HepG2 (cell line): ENCODE results near the gene STX5. TPM values are rescaled to one million over a fixed set of nuclear protein-coding genes. Genes with fewer than 3 reads are reported as not detected.

Source experiments
- ATAC-seq: fragments of 200-7000 bp; cut with Tn5 transposase; 3 replicates; pipeline ENCODE4 v1.9.1; 2020; ENCODE audit warnings: mild to moderate bottlenecking, moderate library complexity
- BruUV-seq: library from RNA; stranded (reverse); fragments of 400-500 nt; replicated peaks from 2 replicates; lab custom pipeline; 2021; lab: Mats Ljungman, UMichigan
- CTCF ChIA-PET: fragments of 300-600 bp; formaldehyde crosslinking; extraction: SDS; loops from one replicate; lab custom pipeline; 2021; ENCODE audit warnings: low total read pairs, inconsistent platforms, low intra/inter-chr PET ratio; lab: Yijun Ruan, JAX
- POLR2A ChIA-PET: fragments of 350-600 bp; sonication (Branson Sonifier 250); formaldehyde crosslinking; loops from one replicate; lab custom pipeline; 2020; ENCODE audit warnings: antibody characterized with exemption, inconsistent platforms; lab: Yijun Ruan, JAX
- DNase-seq: peaks from one replicate; pipeline ENCODE4 v3.0.0-alpha.2; 2015; ENCODE audit warnings: low spot score
- FAIRE-seq: peaks from 3 replicates; lab custom pipeline; 2011; peaks lifted over from hg19 to GRCh38; lab: Jason Lieb, UNC
- H2AFZ ChIP-seq: one replicate; pipeline ENCODE4 v1.6.1; 2011; ENCODE audit warnings: low read length, inconsistent platforms
- H3K27ac ChIP-seq: fragments of 300-600 bp; 3 replicates; pipeline ENCODE4 v1.8.0; 2011; ENCODE audit warnings: mixed run types, mild to moderate bottlenecking, mixed read lengths, low read length, inconsistent platforms; ENCODE audit not compliant: insufficient read depth; ENCODE audit errors: extremely low read length
- H3K27me3 ChIP-seq, 2 experiments: fragments of 200-600 bp in 1 of 2; 2 replicates in 1 of 2; 3 replicates in 1 of 2; pipeline versions ENCODE4 v1.6.0 to v1.8.0; 2011; ENCODE audit warnings: low read length in 2 of 2, mild to moderate bottlenecking in 2 of 2, moderate library complexity in 2 of 2, inconsistent platforms in 1 of 2; ENCODE audit not compliant: insufficient read depth in 2 of 2, control insufficient read depth in 1 of 2
- H3K36me3 ChIP-seq, 2 experiments: fragments of 200-600 bp in 1 of 2; replicated peaks in 1 of 2; 2 replicates in 1 of 2; 3 replicates in 1 of 2; pipeline versions ENCODE4 v1.5.1 to v1.8.0; 2011; ENCODE audit warnings: low read length in 2 of 2, inconsistent platforms in 1 of 2; ENCODE audit not compliant: insufficient read depth in 2 of 2, control insufficient read depth in 1 of 2
- H3K4me1 ChIP-seq: 2 replicates; pipeline ENCODE4 v1.5.1; 2012; ENCODE audit warnings: low read length, inconsistent platforms; ENCODE audit not compliant: insufficient read depth
- H3K4me2 ChIP-seq: 2 replicates; pipeline ENCODE4 v1.6.0; 2011; ENCODE audit warnings: low read depth, low read length, inconsistent platforms
- H3K4me3 ChIP-seq, 3 experiments: fragments of 200-600 bp in 1 of 3; sonication (generic), shearing (Covaris generic) in 1 of 3; replicated peaks in 1 of 3; 2 replicates each; pipeline ENCODE4 v1.5.1; 2011 to 2016; ENCODE audit warnings: low read length in 3 of 3, inconsistent platforms in 2 of 3, low read depth in 2 of 3, mild to moderate bottlenecking in 2 of 3, control low read depth in 1 of 3, mixed read lengths in 1 of 3; ENCODE audit not compliant: insufficient read depth in 1 of 3
- H3K79me2 ChIP-seq: one replicate; pipeline ENCODE4 v1.6.1; 2011; ENCODE audit warnings: low read length, inconsistent platforms; ENCODE audit not compliant: insufficient read depth
- H3K9ac ChIP-seq: 2 replicates; pipeline ENCODE4 v1.6.0; 2011; ENCODE audit warnings: mild to moderate bottlenecking, low read depth, low read length, inconsistent platforms; ENCODE audit not compliant: insufficient read depth
- H3K9me3 ChIP-seq: 2 replicates; pipeline ENCODE4 v1.5.1; 2012; ENCODE audit warnings: mild to moderate bottlenecking, low read length
- H4K20me1 ChIP-seq: 2 replicates; pipeline ENCODE4 v1.6.0; 2011; ENCODE audit warnings: inconsistent platforms, mild to moderate bottlenecking, low read length, moderate library complexity; ENCODE audit not compliant: insufficient read depth
- ATF7 ChIP-seq, 2 experiments: fragments of 450-650 bp in 1 of 2; sonication (generic) in 1 of 2; formaldehyde crosslinking in 1 of 2; IDR thresholded peaks; 2 replicates each; pipeline versions ENCODE4 v1.4.0 to v1.6.1; 2016 to 2020; ENCODE audit warnings: antibody characterized with exemption in 1 of 2, mild to moderate bottlenecking in 1 of 2, missing genetic modification reagents in 1 of 2
- KAT2B ChIP-seq: fragments of 150-350 bp; IDR thresholded peaks from 2 replicates; pipeline ENCODE4 v1.6.1; 2014; ENCODE audit warnings: low read depth, low read length, borderline replicate concordance
- PAXIP1 ChIP-seq: sonication (generic); formaldehyde crosslinking; conservative IDR thresholded peaks from 2 replicates; pipeline ENCODE4 v1.4.0; 2020; ENCODE audit warnings: mild to moderate bottlenecking, missing genetic modification reagents, moderate library complexity
- POLR2AphosphoS5 ChIP-seq: IDR thresholded peaks from 2 replicates; pipeline ENCODE4 v1.6.1; 2012; ENCODE audit warnings: low read depth, low read length
- RBFOX2 ChIP-seq: fragments of 200-400 bp; formaldehyde crosslinking; IDR thresholded peaks from 2 replicates; pipeline ENCODE4 v1.6.1; 2017; ENCODE audit warnings: low read depth, mild to moderate bottlenecking, low read length
- SIN3A ChIP-seq: IDR thresholded peaks from 2 replicates; pipeline ENCODE4 v1.6.1; 2011; ENCODE audit warnings: low read depth, mild to moderate bottlenecking, control low read depth, low read length, borderline replicate concordance
- SUZ12 ChIP-seq: fragments of 150-350 bp; IDR thresholded peaks from 2 replicates; pipeline ENCODE4 v1.6.1; 2014; ENCODE audit warnings: low read depth, low read length
- ZNF136 ChIP-seq: sonication (generic); formaldehyde crosslinking; IDR thresholded peaks from 2 replicates; pipeline ENCODE4 v1.8.1; 2022; ENCODE audit warnings: low read depth, mild to moderate bottlenecking, moderate library complexity, missing genetic modification reagents
- ZNF414 ChIP-seq: sonication (generic); formaldehyde crosslinking; IDR thresholded peaks from 2 replicates; pipeline ENCODE4 v1.5.0; 2020; ENCODE audit warnings: missing genetic modification reagents
- ZNF513 ChIP-seq: sonication (generic); formaldehyde crosslinking; conservative IDR thresholded peaks from 2 replicates; pipeline ENCODE4 v1.5.0; 2020; ENCODE audit warnings: missing genetic modification reagents
- WGBS: methylation state at CpG from one replicate; pipeline ENCODE4 v1.1.6; 2017; ENCODE audit warnings: low lambda C conversion rate; 5-methylcytosine and 5-hydroxymethylcytosine counted together
- in situ Hi-C: cut with HindIII; loops from 2 replicates; pipeline ENCODE4 v1.10.0; 2017; ENCODE audit warnings: low pct_unique_long_range_greater_than_20kb; ENCODE audit not compliant: extremely low pct_ligation_motif_present
- intact Hi-C: fragments of 100-400 bp; cut with micrococcal nuclease; formaldehyde crosslinking; loops from one replicate; pipeline ENCODE4 v1.10.0; 2022; ENCODE audit not compliant: unreplicated experiment
- polyA plus RNA-seq, 8 experiments: library from polyadenylated mRNA; depleted of rRNA in 3 of 8; stranded (reverse) in 7 of 8; unstranded in 1 of 8; fragments of >200 nt; fragmentation: Illumina TruSeq in 4 of 8; extraction: Trizol in 4 of 8; gene quantifications; 2 replicates each; pipeline versions ENCODE4 v1.2.1 to v1.2.3, GENCODE V29; 2011 to 2016; ENCODE audit warnings: low read depth in 4 of 8, missing spikeins in 1 of 8, mixed read lengths in 1 of 8; ENCODE audit not compliant: insufficient read depth in 1 of 8
- total RNA-seq, 5 experiments: library from RNA; depleted of rRNA; stranded (reverse); fragments of >200 nt; fragmentation: Illumina TruSeq; extraction: Trizol; gene quantifications; 2 replicates each; pipeline ENCODE4 v1.2.3, GENCODE V29; 2016; ENCODE audit warnings: low read depth in 1 of 5

The STX5 gene
- total and polyA plus RNA-seq, 2 of the 13 experiments (the other 11 are each of a cell fraction or from before 2014, with no cell fraction given) = 26.9 to 30.0 TPM

GRCh38 chr11:62854825-62855570 is 23.1 kb upstream of the STX5 start (continued):
- peak; percentile 56 for TF ChIP-seq ATF7 (IDR thresholded peaks at IDR 0.05)
- no peak for TF ChIP-seq ATF7 (CRISPR knock-in tag; IDR thresholded peaks at IDR 0.05)
- peak; percentile 16; the same call in 1 of the 2 replicates for TF ChIP-seq POLR2AphosphoS5
- TF ChIP-seq RBFOX2 = peak; percentile 53; the same call in 1 of the 2 replicates

GRCh38 chr11:62854013-62854824 is 22.4 kb upstream of the STX5 start:
- Histone ChIP-seq H3K9me3 (no peaks in the 10 kb centered on the region), H3K4me2 (peak overlapping the region; percentile 99), H4K20me1 (peaks cover 37% of the 10 kb centered on the region), H3K27ac (peak overlapping the region; percentile 90), H3K9ac (peak overlapping the region; percentile 99), H3K27me3 (no peaks in the 10 kb centered on the region; a peak in 1 of 5 replicates), H3K4me1 (peaks cover 70% of the 10 kb centered on the region), H3K36me3 (peaks cover 11 to 33% of the 10 kb centered on the region in 2 experiments), H3K4me3 (peak overlapping the region; percentile 86 to 96 (median 94)), H3K79me2 (peaks cover 57% of the 10 kb centered on the region), H2AFZ (no peak overlapping the region)
- ChIA-PET POLR2A (interaction anchor here (1.0 to 9.4 kb wide), 11 partner anchors 10 to 127 kb away, joined by 3 to 362 read pairs (median 35); partner anchors contain the start of genes SLC3A2, STX5, TEX54 and TMEM179B), CTCF (no interaction called here)
- no peak for ATAC-seq
- in situ Hi-C loops (no loop called here), intact Hi-C loops (loop anchor here (1.0 kb wide), 1 partner anchor 30 kb away; no protein-coding TSS in a partner anchor)
- 5% methylated on average over 8 of the region's 8 CpGs for WGBS
- BruUV-seq = no TSS peak
- no peak for FAIRE-seq
- DNase-seq = no peak
- no peak for TF ChIP-seq ZNF513 (CRISPR knock-in tag)
- no peak for TF ChIP-seq SUZ12
- TF ChIP-seq PAXIP1 (CRISPR knock-in tag) = 0 out of 2 replicates have a peak, but pooled peaks have one; percentile 30
- 0 out of 2 replicates have a peak, but pooled peaks have one; percentile 22 for TF ChIP-seq SIN3A
- peak; percentile 56; the same call in 1 of the 2 replicates for TF ChIP-seq RBFOX2
- peak; percentile 26; the same call in 1 of the 2 replicates for TF ChIP-seq KAT2B
- TF ChIP-seq ZNF136 = no peak
- 0 out of 2 replicates have a peak, but pooled peaks have one; percentile 51 for TF ChIP-seq ZNF414 (CRISPR knock-in tag)
